A673 (cell line): Measurements from ENCODE around the gene CEMIP. TPM values are rescaled to one million over a fixed set of nuclear protein-coding genes. Genes with fewer than 3 reads are reported as not detected.

Experiments used
- BruUV-seq: library from RNA; stranded (reverse); fragments of 400-500 nt; replicated peaks from 2 replicates; lab custom pipeline; 2021; lab: Mats Ljungman, UMichigan
- CTCF ChIA-PET: fragments of 300-600 bp; sonication (Branson Sonifier 250); formaldehyde crosslinking; loops from one replicate; lab custom pipeline; 2022; ENCODE audit warnings: antibody characterized with exemption; lab: Charles Lee
- POLR2A ChIA-PET: fragments of 300-600 bp; sonication (Branson Sonifier 250); formaldehyde crosslinking; loops from one replicate; lab custom pipeline; 2022; ENCODE audit warnings: antibody characterized with exemption; ENCODE audit not compliant: low non-redundant PET; lab: Charles Lee
- DNase-seq: peaks from one replicate; pipeline ENCODE4 v3.0.0-alpha.2; 2015; ENCODE audit warnings: low spot score
- H3K27ac ChIP-seq: fragments of 200-600 bp; sonication (generic); 2 replicates; pipeline ENCODE4 v1.5.1; 2016; ENCODE audit warnings: mixed run types, low read depth, mild to moderate bottlenecking, mixed read lengths, antibody characterized with exemption, low read length; ENCODE audit not compliant: poor library complexity, severe bottlenecking
- H3K27me3 ChIP-seq: fragments of 200-600 bp; sonication (generic); replicated peaks from 2 replicates; pipeline ENCODE4 v1.6.1; 2017; ENCODE audit warnings: mixed run types, low read depth, mild to moderate bottlenecking, mixed read lengths, antibody characterized with exemption, low read length; ENCODE audit not compliant: insufficient read depth, poor library complexity
- H3K36me3 ChIP-seq: fragments of 200-600 bp; sonication (generic); 2 replicates; pipeline ENCODE4 v1.6.1; 2016; ENCODE audit warnings: mixed run types, mild to moderate bottlenecking, mixed read lengths, antibody characterized with exemption, low read length; ENCODE audit not compliant: insufficient read depth, poor library complexity, severe bottlenecking
- H3K4me1 ChIP-seq: fragments of 200-600 bp; sonication (generic); 2 replicates; pipeline ENCODE4 v1.6.1; 2017; ENCODE audit warnings: mixed run types, mild to moderate bottlenecking, mixed read lengths, antibody characterized with exemption, low read length; ENCODE audit not compliant: insufficient read depth, poor library complexity, severe bottlenecking
- H3K4me3 ChIP-seq: fragments of 200-600 bp; sonication (generic); 2 replicates; pipeline ENCODE4 v1.5.1; 2016; ENCODE audit warnings: low read depth, mixed run types, mild to moderate bottlenecking, mixed read lengths, low read length; ENCODE audit not compliant: poor library complexity, severe bottlenecking
- H3K9me3 ChIP-seq: fragments of 200-600 bp; sonication (generic); 2 replicates; pipeline ENCODE4 v1.6.1; 2016; ENCODE audit warnings: mixed run types, low read depth, mild to moderate bottlenecking, mixed read lengths, antibody characterized with exemption, low read length; ENCODE audit not compliant: poor library complexity, severe bottlenecking
- EZH2 ChIP-seq: fragments of 200-600 bp; sonication (generic); IDR thresholded peaks from 2 replicates; pipeline ENCODE4 v1.6.1; 2017; ENCODE audit warnings: borderline replicate concordance, low read depth, mild to moderate bottlenecking, mixed read lengths, antibody characterized with exemption, low read length; ENCODE audit not compliant: poor library complexity, severe bottlenecking
- intact Hi-C: fragments of 100-400 bp; cut with micrococcal nuclease; formaldehyde crosslinking; loops from one replicate; pipeline ENCODE4 v1.10.0; 2022; ENCODE audit not compliant: unreplicated experiment
- total RNA-seq: library from RNA; stranded (reverse); gene quantifications from 2 replicates; pipeline ENCODE4 v1.2.3, GENCODE V29; 2021
- TF ChIP-seq, protein P1 (sequence below): fragments of 300-800, 200-600 bp; sonication (generic); conservative IDR thresholded peaks from 2 replicates; pipeline ENCODE4 v1.5.1; 2017; ENCODE audit warnings: low read depth, mild to moderate bottlenecking, antibody characterized with exemption, low read length, moderate library complexity, mixed read lengths

Gene CEMIP
- total RNA-seq, 1 experiment from 2014 or later: not detected

DNA sequence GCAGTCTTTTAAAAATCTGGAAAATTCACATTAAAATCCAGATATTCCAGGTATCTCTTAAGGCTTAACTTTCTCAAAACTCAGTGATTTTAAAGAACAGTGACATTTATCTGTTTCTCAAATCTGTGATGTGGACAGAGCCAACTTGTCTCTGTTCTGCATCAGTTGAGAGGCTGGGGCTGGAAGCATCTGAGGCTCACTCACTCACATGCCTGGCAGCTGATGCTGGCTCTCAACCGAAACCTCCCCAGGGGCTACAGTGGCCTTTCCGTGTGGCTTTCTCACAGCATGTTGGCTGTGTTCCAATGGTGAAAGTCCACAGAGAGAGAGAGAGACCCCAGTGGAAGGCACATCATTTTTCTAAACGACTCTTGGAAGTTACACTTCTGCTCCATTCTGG, 53.5 kb downstream of the CEMIP start:
- TF ChIP-seq, protein P1, sequence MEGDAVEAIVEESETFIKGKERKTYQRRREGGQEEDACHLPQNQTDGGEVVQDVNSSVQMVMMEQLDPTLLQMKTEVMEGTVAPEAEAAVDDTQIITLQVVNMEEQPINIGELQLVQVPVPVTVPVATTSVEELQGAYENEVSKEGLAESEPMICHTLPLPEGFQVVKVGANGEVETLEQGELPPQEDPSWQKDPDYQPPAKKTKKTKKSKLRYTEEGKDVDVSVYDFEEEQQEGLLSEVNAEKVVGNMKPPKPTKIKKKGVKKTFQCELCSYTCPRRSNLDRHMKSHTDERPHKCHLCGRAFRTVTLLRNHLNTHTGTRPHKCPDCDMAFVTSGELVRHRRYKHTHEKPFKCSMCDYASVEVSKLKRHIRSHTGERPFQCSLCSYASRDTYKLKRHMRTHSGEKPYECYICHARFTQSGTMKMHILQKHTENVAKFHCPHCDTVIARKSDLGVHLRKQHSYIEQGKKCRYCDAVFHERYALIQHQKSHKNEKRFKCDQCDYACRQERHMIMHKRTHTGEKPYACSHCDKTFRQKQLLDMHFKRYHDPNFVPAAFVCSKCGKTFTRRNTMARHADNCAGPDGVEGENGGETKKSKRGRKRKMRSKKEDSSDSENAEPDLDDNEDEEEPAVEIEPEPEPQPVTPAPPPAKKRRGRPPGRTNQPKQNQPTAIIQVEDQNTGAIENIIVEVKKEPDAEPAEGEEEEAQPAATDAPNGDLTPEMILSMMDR: no peak
- TF ChIP-seq EZH2: no peak
- no peaks in the 10 kb centered on the region for H3K27me3 ChIP-seq
- no peak overlapping the region for H3K4me3 ChIP-seq
- no peaks in the 10 kb centered on the region for H3K4me1 ChIP-seq
- H3K36me3 ChIP-seq: no peaks in the 10 kb centered on the region
- ChIA-PET CTCF (no interaction called here), POLR2A (no interaction called here)
- no peaks in the 10 kb centered on the region for H3K9me3 ChIP-seq
- no peak for DNase-seq
- intact Hi-C loops: no loop called here
- H3K27ac ChIP-seq: no peak overlapping the region
- BruUV-seq: no TSS peak

DNA sequence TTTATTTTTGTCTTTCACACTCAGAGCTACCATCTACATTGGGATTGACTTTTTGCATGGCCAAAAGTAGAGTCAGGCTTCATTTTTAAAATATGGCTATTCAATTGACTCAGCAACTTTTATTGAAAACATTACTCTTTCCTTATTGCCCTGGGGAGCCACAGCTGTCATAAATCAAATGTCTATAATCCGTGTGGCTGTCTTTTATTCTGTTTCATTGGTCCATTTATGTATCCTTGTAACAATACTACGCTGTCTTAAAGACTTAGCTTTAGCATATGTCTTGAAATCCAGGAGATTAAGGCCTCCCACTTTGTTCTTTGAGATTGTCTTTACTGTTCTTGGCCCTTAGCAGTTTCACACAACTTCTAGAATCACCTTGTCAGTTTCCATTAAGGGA, 55.2 kb downstream of the CEMIP start:
- intact Hi-C loops: no loop called here
- no peaks in the 10 kb centered on the region for H3K27me3 ChIP-seq
- no peaks in the 10 kb centered on the region for H3K9me3 ChIP-seq
- no peaks in the 10 kb centered on the region for H3K4me1 ChIP-seq
- no peak for TF ChIP-seq EZH2
- TF ChIP-seq, protein P1: no peak
- DNase-seq: no peak
- H3K36me3 ChIP-seq: no peaks in the 10 kb centered on the region
- POLR2A ChIA-PET: no interaction called here
- no TSS peak for BruUV-seq
- H3K4me3 ChIP-seq: no peak overlapping the region
- CTCF ChIA-PET: no interaction called here
- H3K27ac ChIP-seq: no peak overlapping the region

DNA sequence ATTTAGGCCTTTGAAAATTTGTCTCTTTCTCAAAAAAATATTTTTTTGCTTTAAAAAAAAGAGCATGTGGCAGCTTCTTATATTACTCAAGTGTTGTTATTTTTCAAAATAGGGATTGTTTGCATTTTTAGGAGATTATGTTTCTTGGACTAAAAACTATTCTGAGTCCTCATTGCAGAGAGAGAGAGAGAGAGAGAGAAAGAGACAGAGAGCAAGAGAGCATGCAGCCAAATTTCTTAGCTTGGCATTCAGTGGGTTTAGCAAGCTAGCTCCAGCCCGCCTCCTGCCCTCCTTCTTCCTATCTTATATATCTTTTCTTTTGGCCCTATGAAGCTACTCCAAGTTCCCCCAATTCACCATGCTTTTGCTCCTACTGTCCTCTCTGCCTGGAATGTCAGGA, 55.7 kb downstream of the CEMIP start:
- intact Hi-C loops: no loop called here
- TF ChIP-seq, protein P1: no peak
- TF ChIP-seq EZH2: no peak
- ChIA-PET CTCF (interaction anchor here (0.5 kb wide), 1 partner anchor 74 kb away, joined by 3 read pairs; no protein-coding TSS in a partner anchor), POLR2A (no interaction called here)
- Histone ChIP-seq H3K4me1 (no peaks in the 10 kb centered on the region), H3K27ac (no peak overlapping the region), H3K9me3 (no peaks in the 10 kb centered on the region), H3K36me3 (no peaks in the 10 kb centered on the region), H3K4me3 (no peak overlapping the region), H3K27me3 (no peaks in the 10 kb centered on the region)
- BruUV-seq: no TSS peak
- DNase-seq: no peak
